Stimulated activated CD4-positive, alpha-beta T cell treated with anti-CD3 and anti-CD28 coated beads, TNF-alpha, amount 100 ng/mL, for 24 hours (primary cell): ENCODE results near the gene USP48.
"Not testable (repeated sequence)": the region's sequence is repeated elsewhere in the genome, so short reads cannot be mapped to it uniquely, and the experiment has no call there.

Source experiments
- DNase-seq, 3 experiments: peaks; one replicate each; pipeline ENCODE4 v3.0.0-alpha.2; 2020; ENCODE audit warnings: low read depth in 3 of 3

The USP48 gene

GRCh38 chr1:21775550-21775914, 7.4 kb downstream of the USP48 start:
- DNase-seq = no peak

- no peak for DNase-seq
These were observed 8.0 kb downstream of the USP48 start for GRCh38 chr1:21774835-21775549.

GRCh38 chr1:21773585-21773984, 9.4 kb downstream of the USP48 start:
- no peak for DNase-seq

GRCh38 chr1:21771672-21772071, 11.3 kb downstream of the USP48 start:
- not testable (repeated sequence) for DNase-seq

GRCh38 chr1:21770602-21771001, 12.3 kb downstream of the USP48 start:
- not testable (repeated sequence) for DNase-seq

- no peak for DNase-seq
These were observed 12.7 kb downstream of the USP48 start for GRCh38 chr1:21770201-21770600.

- not testable (repeated sequence) for DNase-seq
These were observed 15.8 kb downstream of the USP48 start for GRCh38 chr1:21767106-21767505.

- DNase-seq = no peak
These were observed 16.7 kb downstream of the USP48 start for GRCh38 chr1:21766210-21766609.

GRCh38 chr1:21764615-21765423, 18.1 kb downstream of the USP48 start:
- DNase-seq = no peak

GRCh38 chr1:21763694-21764419, 19.1 kb downstream of the USP48 start:
- DNase-seq = no peak

GRCh38 chr1:21763236-21763635, 19.7 kb downstream of the USP48 start:
- no peak for DNase-seq

GRCh38 chr1:21762022-21762404, 20.9 kb downstream of the USP48 start:
- DNase-seq = no peak

GRCh38 chr1:21761052-21761451, 21.9 kb downstream of the USP48 start:
- DNase-seq = no peak

GRCh38 chr1:21759818-21760217, 23.1 kb downstream of the USP48 start:
- no peak for DNase-seq

GRCh38 chr1:21759182-21759581, 23.8 kb downstream of the USP48 start:
- no peak for DNase-seq

GRCh38 chr1:21758614-21759013, 24.3 kb downstream of the USP48 start:
- DNase-seq = no peak

- DNase-seq = no peak
These were observed 26.4 kb downstream of the USP48 start for GRCh38 chr1:21756393-21757089.

GRCh38 chr1:21755067-21755466, 27.9 kb downstream of the USP48 start:
- DNase-seq = no peak

- no peak for DNase-seq
These were observed 28.4 kb downstream of the USP48 start for GRCh38 chr1:21754583-21754982.

- DNase-seq = no peak
These were observed 30.8 kb downstream of the USP48 start for GRCh38 chr1:21752186-21752585.

- no peak for DNase-seq
These were observed 31.7 kb downstream of the USP48 start for GRCh38 chr1:21751281-21751680.

GRCh38 chr1:21750841-21751240, 32.1 kb downstream of the USP48 start:
- DNase-seq = no peak
